ENCODE data around the gene PCNX3.
A peak's percentile ranks its signal among the peaks of the same experiment; 100 is the strongest.

Gene PCNX3

DNA sequence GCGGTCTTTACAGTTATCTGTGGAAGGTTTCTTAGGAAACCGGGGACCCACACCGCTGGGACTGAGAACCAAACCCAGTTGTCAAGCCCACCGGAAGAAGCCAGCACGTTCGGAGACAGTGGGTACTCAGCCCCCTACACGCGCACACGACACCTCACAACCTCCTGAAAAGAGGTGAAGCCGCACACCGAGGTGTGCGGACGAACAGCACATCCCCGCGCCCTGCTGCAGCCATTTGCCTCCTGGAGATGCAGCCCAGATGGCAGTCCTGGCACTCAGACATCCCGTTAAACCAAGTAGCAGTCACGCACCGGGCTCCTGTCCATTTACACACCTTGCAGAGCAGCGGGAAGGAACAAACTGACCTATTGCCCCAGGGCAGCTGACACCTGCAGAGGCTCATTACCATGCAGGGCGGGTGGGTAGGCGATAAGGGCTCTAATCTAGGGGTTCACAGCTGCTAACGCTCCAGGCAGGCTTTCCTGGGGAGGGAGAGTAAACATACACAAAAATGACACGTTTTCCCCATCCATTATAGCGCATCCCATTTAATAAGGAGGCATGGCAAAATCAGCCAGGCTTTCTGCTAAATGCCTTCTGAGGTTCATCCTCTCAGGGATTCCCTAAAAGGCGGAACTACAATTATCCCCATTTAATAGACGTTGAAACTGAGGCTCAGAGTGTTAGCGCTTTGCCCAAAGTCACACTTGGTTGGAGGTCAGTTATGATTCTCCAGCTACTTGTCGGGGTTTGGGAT lies 40.6 kb upstream of the PCNX3 start:
- WGBS, 2 experiments = 14 to 15% methylated on average over 28 of the region's 28 CpGs
- H3K36me3 ChIP-seq (ENCODE audit: control insufficient read depth, insufficient read depth, low read length) = no peaks in the 10 kb centered on the region
- H3K4me1 ChIP-seq (ENCODE audit: control insufficient read depth, insufficient read depth, low read length) = peaks cover 22% of the 10 kb centered on the region
- no peak overlapping the region for H3K27ac ChIP-seq (ENCODE audit: insufficient read depth, low read depth, low read length, poor library complexity, severe bottlenecking)
- H3K9me3 ChIP-seq (ENCODE audit: control insufficient read depth, low read length) = no peaks in the 10 kb centered on the region
- peak overlapping the region; percentile 28 for H3K4me3 ChIP-seq (ENCODE audit: insufficient read depth, low read depth, low read length)
- peaks cover 42% of the 10 kb centered on the region for H3K27me3 ChIP-seq (ENCODE audit: control insufficient read depth, insufficient read depth, low read length, poor library complexity, severe bottlenecking)

DNA sequence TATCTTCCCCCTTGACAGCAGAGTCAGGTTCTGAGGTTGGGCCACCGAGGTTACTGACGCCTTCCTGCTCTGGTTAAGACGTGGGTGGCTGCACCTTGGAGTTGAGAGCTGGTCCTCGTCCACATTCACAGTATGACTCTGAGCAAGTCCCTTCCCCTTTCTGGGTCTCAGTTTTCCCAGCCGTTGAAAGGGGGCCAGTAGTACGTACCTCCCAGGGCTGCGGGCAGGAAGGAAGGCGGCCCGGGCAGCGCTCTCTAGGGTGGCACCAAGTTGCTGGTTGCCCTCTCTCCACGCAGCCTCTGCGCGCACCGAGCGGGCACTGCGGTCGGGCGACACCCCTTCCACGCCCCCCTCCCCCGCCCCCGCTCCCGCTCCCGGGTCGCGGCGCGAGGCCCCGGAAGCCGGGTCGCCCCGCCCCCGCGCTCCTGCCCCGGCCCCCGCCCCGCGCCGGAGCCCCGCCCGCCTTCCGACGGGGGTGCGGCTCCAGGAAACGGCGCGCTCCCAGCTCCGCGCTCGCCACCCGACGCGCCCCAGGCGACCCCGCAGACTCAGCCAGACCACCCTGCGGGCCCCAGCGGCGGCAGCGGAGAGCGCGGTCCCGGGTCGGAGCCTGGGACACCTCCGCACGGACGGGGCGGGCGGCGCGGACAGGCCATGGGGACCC lies 39.9 kb upstream of the PCNX3 start, which contains the start of gene EHBP1L1:
TSS of gene EHBP1L1 (plus strand) at position 486 of the 664 bp plus-strand sequence. CDS start 250 bp downstream, outside the sequence.
- no peak within 1 kb of the TSS for H3K27ac ChIP-seq (ENCODE audit: insufficient read depth, low read depth, low read length, poor library complexity, severe bottlenecking)
- no peaks in the 10 kb centered on the region for H3K36me3 ChIP-seq (ENCODE audit: control insufficient read depth, insufficient read depth, low read length)
- 2% methylated on average over 69 of the region's 69 CpGs for WGBS, 2 experiments
- H3K9me3 ChIP-seq (ENCODE audit: control insufficient read depth, low read length) = no peaks in the 10 kb centered on the region
- H3K27me3 ChIP-seq (ENCODE audit: control insufficient read depth, insufficient read depth, low read length, poor library complexity, severe bottlenecking) = peaks cover 42% of the 10 kb centered on the region
- H3K4me1 ChIP-seq (ENCODE audit: control insufficient read depth, insufficient read depth, low read length) = peaks cover 22% of the 10 kb centered on the region
- peak within 1 kb of the TSS; percentile 27 for H3K4me3 ChIP-seq (ENCODE audit: insufficient read depth, low read depth, low read length)

DNA sequence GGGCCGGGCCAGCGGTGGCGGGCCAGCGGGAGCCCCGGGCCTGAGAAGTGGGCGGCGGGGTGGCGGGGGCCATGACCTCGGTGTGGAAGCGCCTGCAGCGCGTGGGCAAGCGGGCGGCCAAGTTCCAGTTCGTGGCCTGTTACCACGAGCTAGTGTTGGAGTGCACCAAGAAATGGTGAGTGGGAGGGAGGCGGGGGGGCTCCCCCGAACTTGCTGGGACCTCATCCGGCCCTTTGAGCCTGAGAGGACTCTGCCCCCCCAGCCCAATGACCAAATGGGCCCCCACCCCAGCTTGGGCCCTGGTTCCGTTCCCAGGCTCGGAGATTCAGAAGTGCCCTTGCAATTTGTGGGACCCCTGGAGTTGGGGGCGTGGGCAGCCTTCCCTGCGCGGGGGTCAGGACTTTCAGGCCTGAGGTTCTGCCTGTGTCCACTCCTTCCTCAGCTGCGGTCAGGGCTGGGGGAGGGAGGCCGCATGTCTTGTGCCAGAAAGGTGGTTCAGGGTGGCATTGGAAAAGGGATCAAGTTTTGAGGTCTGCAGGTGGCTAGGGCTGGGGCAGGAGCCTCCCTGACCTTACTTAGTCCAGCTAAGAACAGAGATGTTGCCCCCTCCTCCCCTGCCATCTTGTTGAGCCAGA lies 39.2 kb upstream of the PCNX3 start:
- Histone ChIP-seq H3K4me3 (ENCODE audit: insufficient read depth, low read depth, low read length) (peak overlapping the region; percentile 27), H3K27me3 (ENCODE audit: control insufficient read depth, insufficient read depth, low read length, poor library complexity, severe bottlenecking) (peaks cover 42% of the 10 kb centered on the region), H3K4me1 (ENCODE audit: control insufficient read depth, insufficient read depth, low read length) (peaks cover 16% of the 10 kb centered on the region), H3K9me3 (ENCODE audit: control insufficient read depth, low read length) (no peaks in the 10 kb centered on the region), H3K27ac (ENCODE audit: insufficient read depth, low read depth, low read length, poor library complexity, severe bottlenecking) (no peak overlapping the region), H3K36me3 (ENCODE audit: control insufficient read depth, insufficient read depth, low read length) (no peaks in the 10 kb centered on the region)
- WGBS, 2 experiments = 31 to 32% methylated on average over 26 of the region's 26 CpGs

DNA sequence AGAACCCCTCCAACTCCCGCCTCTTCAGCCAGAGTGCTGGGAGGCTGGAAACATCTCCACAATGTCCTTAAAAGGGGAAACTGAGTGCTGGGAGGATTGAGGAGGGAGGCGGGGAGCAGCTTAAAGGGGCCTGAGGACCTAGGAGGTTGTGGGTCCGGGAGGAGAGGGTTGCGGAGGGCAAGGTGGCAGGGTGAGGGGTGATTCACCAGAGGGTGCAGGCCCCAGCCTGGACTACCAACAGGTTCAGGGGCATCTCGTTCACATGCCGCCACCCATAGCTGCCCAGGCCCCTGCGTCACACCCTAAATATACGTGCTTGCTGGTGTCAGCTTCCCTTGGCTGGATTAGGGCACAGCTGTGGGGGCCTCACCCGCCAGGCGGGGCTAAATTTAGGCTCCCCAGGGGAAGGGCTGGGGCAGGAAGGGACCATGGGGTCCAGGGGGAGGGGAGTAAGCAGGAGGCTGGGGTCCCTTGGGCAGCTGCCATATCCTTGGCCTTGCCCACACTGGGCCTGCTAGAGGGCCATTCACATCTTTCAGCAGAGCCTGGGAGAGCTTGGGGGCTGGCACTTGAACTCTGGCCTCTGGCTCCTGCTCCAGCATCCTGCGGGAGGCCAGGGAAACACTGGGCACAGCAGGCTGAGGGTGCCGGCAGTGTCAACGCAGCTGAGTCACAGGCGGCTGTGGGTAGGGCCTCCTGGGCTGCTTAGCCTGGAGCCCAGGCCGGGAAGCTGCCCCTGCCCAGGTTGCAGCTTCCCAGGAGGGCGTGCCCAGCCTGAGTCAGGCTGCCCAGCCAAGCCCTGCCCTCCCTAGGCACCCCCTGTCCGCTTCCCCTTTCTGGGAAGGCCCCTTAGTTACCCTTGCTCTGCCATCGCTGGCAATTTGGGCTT lies 38.5 kb upstream of the PCNX3 start:
- peaks cover 42% of the 10 kb centered on the region for H3K27me3 ChIP-seq (ENCODE audit: control insufficient read depth, insufficient read depth, low read length, poor library complexity, severe bottlenecking)
- WGBS, 2 experiments = 77 to 79% methylated on average over 18 of the region's 18 CpGs

DNA sequence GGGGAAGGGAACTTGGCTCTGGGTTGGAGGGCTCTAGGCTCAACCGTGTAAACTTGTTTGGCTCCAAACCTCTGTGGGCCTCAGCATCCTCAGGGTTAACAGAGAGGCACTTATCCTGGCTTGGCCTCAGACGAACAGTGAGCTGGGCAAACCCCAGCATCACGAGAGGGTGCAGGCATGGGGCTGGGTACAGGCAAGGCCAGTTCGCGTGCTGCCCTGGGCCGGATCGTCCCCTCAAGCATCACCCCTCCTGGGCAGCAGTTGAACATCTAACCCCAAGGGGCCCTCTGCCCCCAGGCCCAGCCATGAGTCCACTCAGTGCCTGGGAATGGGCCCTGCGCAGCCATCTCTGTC lies 37.8 kb upstream of the PCNX3 start:
- no peak overlapping the region for H3K4me3 ChIP-seq (ENCODE audit: insufficient read depth, low read depth, low read length)
- H3K4me1 ChIP-seq (ENCODE audit: control insufficient read depth, insufficient read depth, low read length) = peaks cover 11% of the 10 kb centered on the region
- H3K36me3 ChIP-seq (ENCODE audit: control insufficient read depth, insufficient read depth, low read length) = no peaks in the 10 kb centered on the region
- H3K9me3 ChIP-seq (ENCODE audit: control insufficient read depth, low read length) = no peaks in the 10 kb centered on the region
- no peak overlapping the region for H3K27ac ChIP-seq (ENCODE audit: insufficient read depth, low read depth, low read length, poor library complexity, severe bottlenecking)
- peaks cover 47% of the 10 kb centered on the region for H3K27me3 ChIP-seq (ENCODE audit: control insufficient read depth, insufficient read depth, low read length, poor library complexity, severe bottlenecking)
- 70 to 72% methylated on average over 8 of the region's 8 CpGs for WGBS, 2 experiments

More for the DNA sequence above, 38.5 kb upstream of the PCNX3 start:
- H3K36me3 ChIP-seq (ENCODE audit: control insufficient read depth, insufficient read depth, low read length) = no peaks in the 10 kb centered on the region
- no peak overlapping the region for H3K27ac ChIP-seq (ENCODE audit: insufficient read depth, low read depth, low read length, poor library complexity, severe bottlenecking)
- peaks cover 11% of the 10 kb centered on the region for H3K4me1 ChIP-seq (ENCODE audit: control insufficient read depth, insufficient read depth, low read length)
- H3K4me3 ChIP-seq (ENCODE audit: insufficient read depth, low read depth, low read length) = no peak overlapping the region
- H3K9me3 ChIP-seq (ENCODE audit: control insufficient read depth, low read length) = no peaks in the 10 kb centered on the region

DNA sequence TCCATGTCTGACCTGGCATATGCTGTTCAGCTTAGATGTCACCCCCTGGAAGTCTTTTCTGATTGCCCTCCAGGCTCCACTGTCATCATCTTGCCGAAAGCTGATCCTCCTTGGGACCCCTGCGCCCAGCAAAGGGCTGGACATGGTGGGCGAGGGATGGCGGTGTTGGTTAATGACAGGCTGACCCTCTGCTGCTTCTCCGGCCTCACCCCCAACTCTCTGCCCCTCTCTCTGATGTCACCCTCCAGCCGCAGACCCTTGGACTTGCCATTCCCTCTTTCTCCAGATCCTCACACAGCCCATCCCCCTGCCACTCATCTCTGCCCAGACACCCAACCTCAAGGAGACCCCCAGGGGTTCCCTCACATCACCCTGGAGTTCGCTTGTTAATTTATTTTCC lies 37.4 kb upstream of the PCNX3 start:
- Histone ChIP-seq H3K27me3 (ENCODE audit: control insufficient read depth, insufficient read depth, low read length, poor library complexity, severe bottlenecking) (peaks cover 47% of the 10 kb centered on the region), H3K9me3 (ENCODE audit: control insufficient read depth, low read length) (no peaks in the 10 kb centered on the region), H3K36me3 (ENCODE audit: control insufficient read depth, insufficient read depth, low read length) (no peaks in the 10 kb centered on the region), H3K4me1 (ENCODE audit: control insufficient read depth, insufficient read depth, low read length) (peaks cover 9% of the 10 kb centered on the region), H3K27ac (ENCODE audit: insufficient read depth, low read depth, low read length, poor library complexity, severe bottlenecking) (no peak overlapping the region), H3K4me3 (ENCODE audit: insufficient read depth, low read depth, low read length) (no peak overlapping the region)
- 88 to 93% methylated on average over 7 of the region's 7 CpGs for WGBS, 2 experiments

DNA sequence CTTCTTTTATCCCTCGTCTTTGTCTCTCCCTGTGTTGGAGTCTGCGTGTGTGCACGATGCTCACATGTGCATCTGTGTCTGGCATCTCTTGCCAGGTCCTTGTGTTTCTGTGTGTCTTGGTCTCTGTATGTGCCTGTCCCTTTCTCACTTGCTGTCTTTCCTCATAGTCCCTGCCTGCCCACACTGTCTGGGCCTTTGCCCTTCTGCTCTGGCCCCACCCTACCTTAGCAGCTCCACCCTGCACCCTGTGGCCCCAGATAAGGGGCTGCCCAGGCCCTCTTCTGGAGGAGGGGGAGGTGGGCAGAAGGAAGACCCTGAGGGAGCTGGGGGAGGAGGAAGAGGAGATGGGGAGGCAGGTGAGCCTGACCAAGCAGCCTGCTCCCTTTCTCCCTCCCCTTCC lies 36.9 kb upstream of the PCNX3 start:
- WGBS, 2 experiments = 87 to 91% methylated on average over 3 of the region's 3 CpGs

DNA sequence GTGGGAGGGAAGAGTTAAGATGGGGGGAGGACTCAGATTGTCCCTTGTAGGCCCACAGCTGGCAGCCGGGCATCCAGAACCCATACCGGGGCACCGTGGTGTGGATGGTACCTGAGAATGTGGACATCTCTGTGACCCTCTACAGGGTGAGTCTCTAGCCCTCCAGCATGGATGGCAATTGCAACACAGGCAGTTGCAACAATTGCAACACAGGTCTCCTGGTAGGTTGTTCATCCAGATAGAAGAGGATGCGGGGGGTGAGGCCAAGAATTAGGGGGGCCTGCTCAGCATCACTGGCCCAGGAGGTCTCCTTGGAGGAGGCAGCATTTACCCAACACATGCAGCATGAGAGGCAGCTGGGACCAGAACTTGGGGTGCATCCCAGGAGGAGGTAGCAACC lies 36.3 kb upstream of the PCNX3 start:
- 89 to 93% methylated on average over 4 of the region's 4 CpGs for WGBS, 2 experiments
- Histone ChIP-seq H3K27ac (ENCODE audit: insufficient read depth, low read depth, low read length, poor library complexity, severe bottlenecking) (no peak overlapping the region), H3K4me1 (ENCODE audit: control insufficient read depth, insufficient read depth, low read length) (peaks cover 2% of the 10 kb centered on the region), H3K9me3 (ENCODE audit: control insufficient read depth, low read length) (no peaks in the 10 kb centered on the region), H3K4me3 (ENCODE audit: insufficient read depth, low read depth, low read length) (no peak overlapping the region), H3K36me3 (ENCODE audit: control insufficient read depth, insufficient read depth, low read length) (no peaks in the 10 kb centered on the region), H3K27me3 (ENCODE audit: control insufficient read depth, insufficient read depth, low read length, poor library complexity, severe bottlenecking) (peaks cover 50% of the 10 kb centered on the region)

More for the DNA sequence above, 36.9 kb upstream of the PCNX3 start:
- H3K27ac ChIP-seq (ENCODE audit: insufficient read depth, low read depth, low read length, poor library complexity, severe bottlenecking) = no peak overlapping the region
- H3K4me1 ChIP-seq (ENCODE audit: control insufficient read depth, insufficient read depth, low read length) = peaks cover 4% of the 10 kb centered on the region
- no peaks in the 10 kb centered on the region for H3K36me3 ChIP-seq (ENCODE audit: control insufficient read depth, insufficient read depth, low read length)
- no peak overlapping the region for H3K4me3 ChIP-seq (ENCODE audit: insufficient read depth, low read depth, low read length)
- no peaks in the 10 kb centered on the region for H3K9me3 ChIP-seq (ENCODE audit: control insufficient read depth, low read length)
- peaks cover 47% of the 10 kb centered on the region for H3K27me3 ChIP-seq (ENCODE audit: control insufficient read depth, insufficient read depth, low read length, poor library complexity, severe bottlenecking)

DNA sequence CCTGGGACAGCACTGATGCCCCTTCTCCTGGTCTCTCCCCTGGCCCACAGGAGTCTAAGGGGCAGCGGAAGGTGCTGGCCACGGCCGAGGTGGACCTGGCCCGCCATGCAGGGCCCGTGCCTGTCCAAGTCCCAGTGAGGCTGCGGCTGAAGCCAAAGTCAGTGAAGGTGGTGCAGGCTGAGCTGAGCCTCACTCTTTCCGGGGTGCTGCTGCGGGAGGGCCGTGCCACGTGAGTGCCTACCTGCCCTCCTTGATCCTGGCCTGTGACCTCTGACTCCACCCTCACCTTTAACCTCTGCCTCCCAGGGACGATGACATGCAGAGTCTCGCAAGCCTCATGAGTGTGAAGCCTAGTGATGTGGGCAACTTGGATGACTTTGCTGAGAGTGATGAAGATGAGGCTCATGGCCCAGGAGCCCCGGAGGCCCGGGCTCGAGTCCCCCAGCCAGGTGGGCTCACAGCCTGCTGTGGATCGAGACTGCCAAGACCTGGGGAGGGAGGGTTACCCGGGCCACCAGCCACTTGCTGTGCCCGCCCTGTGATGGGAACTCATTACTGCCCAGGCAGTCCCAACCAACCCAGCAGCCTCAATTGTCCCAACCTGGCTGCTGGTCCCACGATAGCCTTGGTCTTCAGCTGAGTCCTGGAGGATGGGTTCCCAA lies 35.4 kb upstream of the PCNX3 start:
- H3K27me3 ChIP-seq (ENCODE audit: control insufficient read depth, insufficient read depth, low read length, poor library complexity, severe bottlenecking) = peaks cover 50% of the 10 kb centered on the region
- WGBS, 2 experiments = 93 to 94% methylated on average over 19 of the region's 19 CpGs
- no peaks in the 10 kb centered on the region for H3K9me3 ChIP-seq (ENCODE audit: control insufficient read depth, low read length)

More for the DNA sequence above, 35.4 kb upstream of the PCNX3 start:
- H3K4me1 ChIP-seq (ENCODE audit: control insufficient read depth, insufficient read depth, low read length) = peaks cover 6% of the 10 kb centered on the region
- no peak overlapping the region for H3K27ac ChIP-seq (ENCODE audit: insufficient read depth, low read depth, low read length, poor library complexity, severe bottlenecking)
- H3K36me3 ChIP-seq (ENCODE audit: control insufficient read depth, insufficient read depth, low read length) = no peaks in the 10 kb centered on the region
- H3K4me3 ChIP-seq (ENCODE audit: insufficient read depth, low read depth, low read length) = no peak overlapping the region

Measured in ectodermal cell (in vitro differentiated cells).